LNCAP (cell line): ENCODE results near the gene PCSK5.

Experiments used
- CTCF ChIP-seq: fragments of 450-650 bp; IDR thresholded peaks from 2 replicates; pipeline ENCODE4 v1.5.1; 2017; ENCODE audit warnings: mild to moderate bottlenecking

PCSK5 gene

GRCh38 chr9:76404401-76404800 lies 513.9 kb downstream of the PCSK5 start:
- no peak for TF ChIP-seq CTCF

- TF ChIP-seq CTCF: no peak
Observed at GRCh38 chr9:76405340-76405739, 514.9 kb downstream of the PCSK5 start.

DNA sequence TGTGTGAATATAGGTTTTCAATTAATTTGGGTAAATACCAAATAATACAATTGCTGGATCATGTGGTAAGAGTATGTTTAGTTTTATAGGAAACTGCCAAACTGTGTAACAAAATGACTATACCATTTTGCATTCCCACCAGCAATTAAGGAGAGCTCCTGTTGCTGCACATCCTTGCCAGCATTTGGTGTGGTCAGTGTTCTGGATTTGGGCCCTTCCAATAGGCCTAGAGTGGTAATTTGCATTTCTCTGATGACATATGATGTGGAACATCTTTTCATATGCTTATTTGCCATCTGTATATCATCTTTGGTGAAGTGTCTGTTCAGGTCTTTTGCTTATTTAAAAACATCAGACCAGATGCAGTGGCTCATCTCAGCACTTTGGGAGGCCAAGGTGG lies 515.4 kb downstream of the PCSK5 start:
- no peak for TF ChIP-seq CTCF
